ENCODE results near the gene PRIMA1. TPM values are rescaled to one million over a fixed set of nuclear protein-coding genes. Genes with fewer than 3 reads are reported as not detected.

PRIMA1 gene
- total and polyA plus RNA-seq, 10 of the 15 experiments (the other 5 are each of a cell fraction or from before 2014, with no cell fraction given), result not detected

- ChIA-PET POLR2A (no interaction called here), CTCF (no interaction called here), SMC1A (ENCODE audit: uncharacterized antibody, unreplicated experiment) (no interaction called here), RAD21 (ENCODE audit: unreplicated experiment) (no interaction called here)
- intact Hi-C loops (cut with micrococcal nuclease; ENCODE audit: unreplicated experiment) (no loop called here), in situ Hi-C loops (cut with MboI) (no loop called here)
- ATAC-seq (no peak), FAIRE-seq (no peak), DNase-seq (ENCODE audit: low read depth, low spot score) (no peak)
- H3K79me2 ChIP-seq (ENCODE audit: control insufficient read depth, insufficient read depth, low read length), result no peaks in the 10 kb centered on the region
- no peak overlapping the region for H3K9ac ChIP-seq (ENCODE audit: control insufficient read depth, insufficient read depth, low read length)
- 63% methylated on average over 15 of the region's 15 CpGs for WGBS (ENCODE audit: insufficient coverage, insufficient replicate concordance, low lambda C conversion rate, missing lambda C conversion rate)
- TF ChIP-seq SP1 (IDR thresholded peaks at IDR 0.05; ENCODE audit: low read depth, low read length) (no peak), HDAC2 (IDR thresholded peaks at IDR 0.05) (no peak), ZBTB4 (CRISPR knock-in tag; IDR thresholded peaks at IDR 0.05) (no peak), RCOR1 (conservative IDR thresholded peaks at IDR 0.05; ENCODE audit: low read depth, low read length) (no peak), PML (IDR thresholded peaks at IDR 0.05; ENCODE audit: low read length) (no peak), STAT1 (conservative IDR thresholded peaks at IDR 0.05) (no peak), CHD1 (IDR thresholded peaks at IDR 0.05; ENCODE audit: low read depth, low read length) (no peak), CREM (IDR thresholded peaks at IDR 0.05; ENCODE audit: low read depth) (no peak), WRNIP1 (IDR thresholded peaks at IDR 0.05; ENCODE audit: borderline replicate concordance, low read depth, low read length) (no peak), FOS (IDR thresholded peaks at IDR 0.05; ENCODE audit: borderline replicate concordance, extremely low read depth, insufficient read length) (no peak), SPI1 (IDR thresholded peaks at IDR 0.05; ENCODE audit: borderline replicate concordance, insufficient read depth, low read depth, low read length) (no peak)
- TF ChIP-seq, protein P1, sequence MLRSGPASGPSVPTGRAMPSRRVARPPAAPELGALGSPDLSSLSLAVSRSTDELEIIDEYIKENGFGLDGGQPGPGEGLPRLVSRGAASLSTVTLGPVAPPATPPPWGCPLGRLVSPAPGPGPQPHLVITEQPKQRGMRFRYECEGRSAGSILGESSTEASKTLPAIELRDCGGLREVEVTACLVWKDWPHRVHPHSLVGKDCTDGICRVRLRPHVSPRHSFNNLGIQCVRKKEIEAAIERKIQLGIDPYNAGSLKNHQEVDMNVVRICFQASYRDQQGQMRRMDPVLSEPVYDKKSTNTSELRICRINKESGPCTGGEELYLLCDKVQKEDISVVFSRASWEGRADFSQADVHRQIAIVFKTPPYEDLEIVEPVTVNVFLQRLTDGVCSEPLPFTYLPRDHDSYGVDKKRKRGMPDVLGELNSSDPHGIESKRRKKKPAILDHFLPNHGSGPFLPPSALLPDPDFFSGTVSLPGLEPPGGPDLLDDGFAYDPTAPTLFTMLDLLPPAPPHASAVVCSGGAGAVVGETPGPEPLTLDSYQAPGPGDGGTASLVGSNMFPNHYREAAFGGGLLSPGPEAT (IDR thresholded peaks at IDR 0.05; ENCODE audit: low read depth), result no peak
- TF ChIP-seq, protein P2, sequence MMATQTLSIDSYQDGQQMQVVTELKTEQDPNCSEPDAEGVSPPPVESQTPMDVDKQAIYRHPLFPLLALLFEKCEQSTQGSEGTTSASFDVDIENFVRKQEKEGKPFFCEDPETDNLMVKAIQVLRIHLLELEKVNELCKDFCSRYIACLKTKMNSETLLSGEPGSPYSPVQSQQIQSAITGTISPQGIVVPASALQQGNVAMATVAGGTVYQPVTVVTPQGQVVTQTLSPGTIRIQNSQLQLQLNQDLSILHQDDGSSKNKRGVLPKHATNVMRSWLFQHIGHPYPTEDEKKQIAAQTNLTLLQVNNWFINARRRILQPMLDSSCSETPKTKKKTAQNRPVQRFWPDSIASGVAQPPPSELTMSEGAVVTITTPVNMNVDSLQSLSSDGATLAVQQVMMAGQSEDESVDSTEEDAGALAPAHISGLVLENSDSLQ (IDR thresholded peaks at IDR 0.05), result no peak
- H4K20me1 ChIP-seq (ENCODE audit: control insufficient read depth, insufficient read depth), result no peaks in the 10 kb centered on the region
- no peak overlapping the region for H3K4me3 ChIP-seq
- no peaks in the 10 kb centered on the region for H3K27me3 ChIP-seq (replicated peaks in 1 of 2; ENCODE audit: control insufficient read depth in 2 of 2, insufficient read depth in 2 of 2, low read length in 1 of 2)
- no peak overlapping the region for H3K27ac ChIP-seq (ENCODE audit: control insufficient read depth, insufficient read depth)
- H3K4me2 ChIP-seq (ENCODE audit: control insufficient read depth, insufficient read depth), result no peak overlapping the region
- H3K9me3 ChIP-seq (replicated peaks; ENCODE audit: control insufficient read depth, insufficient read depth, low read length), result no peaks in the 10 kb centered on the region
- no peak overlapping the region for H2AFZ ChIP-seq (ENCODE audit: control insufficient read depth, low read depth, low read length)
- H3K36me3 ChIP-seq (ENCODE audit: control insufficient read depth in 2 of 2, insufficient read depth in 2 of 2, low read length in 1 of 2), result no peaks in the 10 kb centered on the region
- H3K4me1 ChIP-seq (ENCODE audit: control insufficient read depth, insufficient read depth, low read length), result no peaks in the 10 kb centered on the region
- BruUV-seq (replicated peaks), result no TSS peak
Observed at GRCh38 chr14:93747102-93747501, 41.2 kb downstream of the PRIMA1 start.

Data from GM12878 (cell line).